HepG2 (cell line): Measurements from ENCODE around the gene KRI1. TPM values are rescaled to one million over a fixed set of nuclear protein-coding genes. Genes with fewer than 3 reads are reported as not detected.

Experiments used
- ATAC-seq: fragments of 200-7000 bp; cut with Tn5 transposase; 3 replicates; pipeline ENCODE4 v1.9.1; 2020; ENCODE audit warnings: mild to moderate bottlenecking, moderate library complexity
- BruUV-seq: library from RNA; stranded (reverse); fragments of 400-500 nt; replicated peaks from 2 replicates; lab custom pipeline; 2021; lab: Mats Ljungman, UMichigan
- CTCF ChIA-PET: fragments of 300-600 bp; formaldehyde crosslinking; extraction: SDS; loops from one replicate; lab custom pipeline; 2021; ENCODE audit warnings: low total read pairs, inconsistent platforms, low intra/inter-chr PET ratio; lab: Yijun Ruan, JAX
- POLR2A ChIA-PET: fragments of 350-600 bp; sonication (Branson Sonifier 250); formaldehyde crosslinking; loops from one replicate; lab custom pipeline; 2020; ENCODE audit warnings: antibody characterized with exemption, inconsistent platforms; lab: Yijun Ruan, JAX
- DNase-seq: peaks from one replicate; pipeline ENCODE4 v3.0.0-alpha.2; 2015; ENCODE audit warnings: low spot score
- FAIRE-seq: peaks from 3 replicates; lab custom pipeline; 2011; peaks lifted over from hg19 to GRCh38; lab: Jason Lieb, UNC
- H2AFZ ChIP-seq: one replicate; pipeline ENCODE4 v1.6.1; 2011; ENCODE audit warnings: low read length, inconsistent platforms
- H3K27ac ChIP-seq: fragments of 300-600 bp; 3 replicates; pipeline ENCODE4 v1.8.0; 2011; ENCODE audit warnings: mixed run types, mild to moderate bottlenecking, mixed read lengths, low read length, inconsistent platforms; ENCODE audit not compliant: insufficient read depth; ENCODE audit errors: extremely low read length
- H3K27me3 ChIP-seq, 2 experiments: fragments of 200-600 bp in 1 of 2; 2 replicates in 1 of 2; 3 replicates in 1 of 2; pipeline versions ENCODE4 v1.6.0 to v1.8.0; 2011; ENCODE audit warnings: low read length in 2 of 2, mild to moderate bottlenecking in 2 of 2, moderate library complexity in 2 of 2, inconsistent platforms in 1 of 2; ENCODE audit not compliant: insufficient read depth in 2 of 2, control insufficient read depth in 1 of 2
- H3K36me3 ChIP-seq, 2 experiments: fragments of 200-600 bp in 1 of 2; replicated peaks in 1 of 2; 2 replicates in 1 of 2; 3 replicates in 1 of 2; pipeline versions ENCODE4 v1.5.1 to v1.8.0; 2011; ENCODE audit warnings: low read length in 2 of 2, inconsistent platforms in 1 of 2; ENCODE audit not compliant: insufficient read depth in 2 of 2, control insufficient read depth in 1 of 2
- H3K4me1 ChIP-seq: 2 replicates; pipeline ENCODE4 v1.5.1; 2012; ENCODE audit warnings: low read length, inconsistent platforms; ENCODE audit not compliant: insufficient read depth
- H3K4me2 ChIP-seq: 2 replicates; pipeline ENCODE4 v1.6.0; 2011; ENCODE audit warnings: low read depth, low read length, inconsistent platforms
- H3K4me3 ChIP-seq, 3 experiments: fragments of 200-600 bp in 1 of 3; sonication (generic), shearing (Covaris generic) in 1 of 3; replicated peaks in 1 of 3; 2 replicates each; pipeline ENCODE4 v1.5.1; 2011 to 2016; ENCODE audit warnings: low read length in 3 of 3, inconsistent platforms in 2 of 3, low read depth in 2 of 3, mild to moderate bottlenecking in 2 of 3, control low read depth in 1 of 3, mixed read lengths in 1 of 3; ENCODE audit not compliant: insufficient read depth in 1 of 3
- H3K79me2 ChIP-seq: one replicate; pipeline ENCODE4 v1.6.1; 2011; ENCODE audit warnings: low read length, inconsistent platforms; ENCODE audit not compliant: insufficient read depth
- H3K9ac ChIP-seq: 2 replicates; pipeline ENCODE4 v1.6.0; 2011; ENCODE audit warnings: mild to moderate bottlenecking, low read depth, low read length, inconsistent platforms; ENCODE audit not compliant: insufficient read depth
- H3K9me3 ChIP-seq: 2 replicates; pipeline ENCODE4 v1.5.1; 2012; ENCODE audit warnings: mild to moderate bottlenecking, low read length
- H4K20me1 ChIP-seq: 2 replicates; pipeline ENCODE4 v1.6.0; 2011; ENCODE audit warnings: inconsistent platforms, mild to moderate bottlenecking, low read length, moderate library complexity; ENCODE audit not compliant: insufficient read depth
- PHF20 ChIP-seq: sonication (generic); formaldehyde crosslinking; IDR thresholded peaks from 2 replicates; pipeline ENCODE4 v1.5.0; 2020; ENCODE audit warnings: mild to moderate bottlenecking, missing genetic modification reagents
- PITX1 ChIP-seq: sonication (generic); formaldehyde crosslinking; IDR thresholded peaks from 2 replicates; pipeline ENCODE4 v1.5.1; 2020; ENCODE audit warnings: mild to moderate bottlenecking, missing genetic modification reagents
- TAF1 ChIP-seq: sonication (generic); formaldehyde crosslinking; IDR thresholded peaks from 2 replicates; pipeline ENCODE4 v1.4.0; 2020; ENCODE audit warnings: missing genetic modification reagents
- TBP ChIP-seq: sonication (generic); formaldehyde crosslinking; IDR thresholded peaks from 2 replicates; pipeline ENCODE4 v1.5.0; 2020; ENCODE audit warnings: missing genetic modification reagents
- ZNF205 ChIP-seq: IDR thresholded peaks from 2 replicates; pipeline ENCODE4 v1.6.1; 2018; ENCODE audit warnings: missing biosample characterization, missing genetic modification reagents
- ZNF225 ChIP-seq: sonication (generic); formaldehyde crosslinking; IDR thresholded peaks from 2 replicates; pipeline ENCODE4 v1.4.0; 2020; ENCODE audit warnings: mild to moderate bottlenecking, missing genetic modification reagents
- ZNF674 ChIP-seq: sonication (generic); formaldehyde crosslinking; IDR thresholded peaks from 2 replicates; pipeline ENCODE4 v1.5.0; 2020; ENCODE audit warnings: low read depth, mild to moderate bottlenecking, missing genetic modification reagents
- WGBS: methylation state at CpG from one replicate; pipeline ENCODE4 v1.1.6; 2017; ENCODE audit warnings: low lambda C conversion rate; 5-methylcytosine and 5-hydroxymethylcytosine counted together
- in situ Hi-C: cut with HindIII; loops from 2 replicates; pipeline ENCODE4 v1.10.0; 2017; ENCODE audit warnings: low pct_unique_long_range_greater_than_20kb; ENCODE audit not compliant: extremely low pct_ligation_motif_present
- intact Hi-C: fragments of 100-400 bp; cut with micrococcal nuclease; formaldehyde crosslinking; loops from one replicate; pipeline ENCODE4 v1.10.0; 2022; ENCODE audit not compliant: unreplicated experiment
- polyA plus RNA-seq, 8 experiments: library from polyadenylated mRNA; depleted of rRNA in 3 of 8; stranded (reverse) in 7 of 8; unstranded in 1 of 8; fragments of >200 nt; fragmentation: Illumina TruSeq in 4 of 8; extraction: Trizol in 4 of 8; gene quantifications; 2 replicates each; pipeline versions ENCODE4 v1.2.1 to v1.2.3, GENCODE V29; 2011 to 2016; ENCODE audit warnings: low read depth in 4 of 8, missing spikeins in 1 of 8, mixed read lengths in 1 of 8; ENCODE audit not compliant: insufficient read depth in 1 of 8
- total RNA-seq, 5 experiments: library from RNA; depleted of rRNA; stranded (reverse); fragments of >200 nt; fragmentation: Illumina TruSeq; extraction: Trizol; gene quantifications; 2 replicates each; pipeline ENCODE4 v1.2.3, GENCODE V29; 2016; ENCODE audit warnings: low read depth in 1 of 5

KRI1 gene
- total and polyA plus RNA-seq, 2 of the 13 experiments (the other 11 are each of a cell fraction or from before 2014, with no cell fraction given): 9.1 to 11.7 TPM

GRCh38 chr19:10525636-10526035 is 40.2 kb downstream of the KRI1 start:
- ChIA-PET POLR2A (no interaction called here), CTCF (no interaction called here)
- Histone ChIP-seq H2AFZ (no peak overlapping the region), H4K20me1 (no peaks in the 10 kb centered on the region), H3K4me1 (peaks cover 13% of the 10 kb centered on the region), H3K79me2 (no peaks in the 10 kb centered on the region), H3K4me2 (no peak overlapping the region), H3K27ac (no peak overlapping the region), H3K9ac (no peak overlapping the region), H3K4me3 (no peak overlapping the region), H3K27me3 (peaks cover 0 to 8% of the 10 kb centered on the region in 2 experiments; a peak in 3 of 5 replicates), H3K9me3 (no peaks in the 10 kb centered on the region), H3K36me3 (no peaks in the 10 kb centered on the region)
- no peak for ATAC-seq
- 51% methylated on average over 7 of the region's 7 CpGs for WGBS
- FAIRE-seq: no peak
- no peak for TF ChIP-seq PHF20 (CRISPR knock-in tag)
- no peak for TF ChIP-seq TBP (CRISPR knock-in tag)
- TF ChIP-seq TAF1: no peak
- TF ChIP-seq ZNF205: no peak
- no peak for TF ChIP-seq PITX1 (CRISPR knock-in tag)
- in situ Hi-C loops: no loop called here
- DNase-seq: no peak
- no TSS peak for BruUV-seq
- intact Hi-C loops: no loop called here

- no peak overlapping the region for H3K4me2 ChIP-seq
- TF ChIP-seq ZNF674 (CRISPR knock-in tag): no peak
- TF ChIP-seq ZNF225: no peak
- 54% methylated on average over 3 of the region's 3 CpGs for WGBS
- FAIRE-seq (no peak), ATAC-seq (no peak), DNase-seq (no peak)
- H3K4me3 ChIP-seq: no peak overlapping the region
- no peak overlapping the region for H3K27ac ChIP-seq
- ChIA-PET CTCF (no interaction called here), POLR2A (no interaction called here)
- in situ Hi-C loops (no loop called here), intact Hi-C loops (no loop called here)
- BruUV-seq: no TSS peak
- no peaks in the 10 kb centered on the region for H3K9me3 ChIP-seq
- H3K27me3 ChIP-seq: peaks cover 4 to 22% of the 10 kb centered on the region in 2 experiments
- no peaks in the 10 kb centered on the region for H3K79me2 ChIP-seq
- no peaks in the 10 kb centered on the region for H4K20me1 ChIP-seq
- no peak overlapping the region for H2AFZ ChIP-seq
- no peak overlapping the region for H3K9ac ChIP-seq
- H3K4me1 ChIP-seq: peaks cover 15% of the 10 kb centered on the region
- no peaks in the 10 kb centered on the region for H3K36me3 ChIP-seq
Measured at GRCh38 chr19:10523135-10523636, 42.6 kb downstream of the KRI1 start.
